Measurements from ENCODE around the gene FAM180B.

GRCh38 chr11:47570651-47571356, 15.7 kb upstream of the FAM180B start:
- TF ChIP-seq MAX (IDR thresholded peaks at IDR 0.05; ENCODE audit: low read depth, low read length) (no peak), CTCF (IDR thresholded peaks at IDR 0.05; ENCODE audit: low read depth, low read length) (no peak), MYC (IDR thresholded peaks at IDR 0.05; ENCODE audit: low read depth, low read length) (no peak)
